Stimulated activated effector memory CD8-positive, alpha-beta T cell treated with anti-CD3 and anti-CD28 coated beads, Interleukin-12 subunit alpha, Interleukin-12 subunit beta, amount 100 ng/mL, for 72 hours (primary cell): Measurements from ENCODE around the gene SYNDIG1.
A peak's percentile ranks its signal among the peaks of the same experiment; 100 is the strongest.

Experiments used
- ATAC-seq: fragments of 150-1000 bp; cut with Tn5 transposase; 2 replicates; pipeline ENCODE4 v1.10.0; 2021
- DNase-seq, 2 donors: peaks; one replicate each; pipeline ENCODE4 v3.0.0; 2021 to 2022; ENCODE audit warnings: low spot score in 2 of 2
- H3K27ac Mint-ChIP-seq: one replicate; pipeline ENCODE4 v1.8.0; 2022; ENCODE audit warnings: mild to moderate bottlenecking, mixed read lengths
- H3K36me3 Mint-ChIP-seq: one replicate; pipeline ENCODE4 v1.8.0; 2022; ENCODE audit warnings: mild to moderate bottlenecking, mixed read lengths
- H3K4me1 Mint-ChIP-seq: one replicate; pipeline ENCODE4 v1.8.0; 2022; ENCODE audit warnings: mixed read lengths
- H3K4me3 Mint-ChIP-seq: one replicate; pipeline ENCODE4 v1.8.0; 2022; ENCODE audit warnings: mild to moderate bottlenecking, mixed read lengths
- H3K9me3 Mint-ChIP-seq: one replicate; pipeline ENCODE4 v1.8.0; 2022; ENCODE audit warnings: mixed read lengths

The SYNDIG1 gene

DNA sequence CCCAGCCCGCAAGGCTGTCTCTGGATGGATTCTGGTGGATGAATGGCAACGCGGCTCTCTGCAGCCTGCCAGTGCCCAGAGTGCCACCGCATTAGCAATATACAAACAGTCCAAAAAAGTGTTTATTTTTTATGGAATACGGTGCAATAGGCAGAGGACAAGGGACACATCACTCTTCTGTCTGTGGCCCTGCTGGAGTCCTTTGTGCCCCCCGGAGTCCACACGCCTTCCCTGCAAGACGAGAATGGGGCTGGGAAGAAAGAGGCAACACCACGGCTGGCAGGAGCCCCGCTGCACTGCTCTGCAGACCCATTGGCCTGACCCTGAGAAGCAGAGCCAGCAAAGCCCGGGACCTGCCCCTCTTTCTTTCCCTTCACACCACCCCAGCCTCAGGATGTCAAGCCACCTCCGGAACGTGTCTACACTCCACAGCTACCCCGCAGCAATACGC, 196.3 kb downstream of the SYNDIG1 start:
- Mint-ChIP-seq H3K4me3 (no peak overlapping the region), H3K27ac (no peak overlapping the region), H3K9me3 (no peaks in the 10 kb centered on the region), H3K4me1 (no peaks in the 10 kb centered on the region), H3K36me3 (no peaks in the 10 kb centered on the region)
- ATAC-seq (no peak), DNase-seq (no peak)

- DNase-seq (no peak), ATAC-seq (no peak)
- no peaks in the 10 kb centered on the region for H3K4me1 Mint-ChIP-seq
- no peak overlapping the region for H3K27ac Mint-ChIP-seq
- no peaks in the 10 kb centered on the region for H3K9me3 Mint-ChIP-seq
- H3K36me3 Mint-ChIP-seq, result no peaks in the 10 kb centered on the region
- H3K4me3 Mint-ChIP-seq, result no peak overlapping the region
Observed at GRCh38 chr20:24667689-24668383, 198.4 kb downstream of the SYNDIG1 start.

GRCh38 chr20:24668384-24668702, 198.9 kb downstream of the SYNDIG1 start:
- no peak overlapping the region for H3K4me3 Mint-ChIP-seq
- no peaks in the 10 kb centered on the region for H3K36me3 Mint-ChIP-seq
- no peak for DNase-seq
- H3K27ac Mint-ChIP-seq, result no peak overlapping the region
- no peaks in the 10 kb centered on the region for H3K4me1 Mint-ChIP-seq
- ATAC-seq, result no peak
- H3K9me3 Mint-ChIP-seq, result no peaks in the 10 kb centered on the region

- H3K36me3 Mint-ChIP-seq, result no peaks in the 10 kb centered on the region
- DNase-seq (no peak), ATAC-seq (no peak)
- H3K4me3 Mint-ChIP-seq, result no peak overlapping the region
- H3K9me3 Mint-ChIP-seq, result no peaks in the 10 kb centered on the region
- H3K4me1 Mint-ChIP-seq, result no peaks in the 10 kb centered on the region
- no peak overlapping the region for H3K27ac Mint-ChIP-seq
Observed at GRCh38 chr20:24668791-24669190, 199.4 kb downstream of the SYNDIG1 start.

DNA sequence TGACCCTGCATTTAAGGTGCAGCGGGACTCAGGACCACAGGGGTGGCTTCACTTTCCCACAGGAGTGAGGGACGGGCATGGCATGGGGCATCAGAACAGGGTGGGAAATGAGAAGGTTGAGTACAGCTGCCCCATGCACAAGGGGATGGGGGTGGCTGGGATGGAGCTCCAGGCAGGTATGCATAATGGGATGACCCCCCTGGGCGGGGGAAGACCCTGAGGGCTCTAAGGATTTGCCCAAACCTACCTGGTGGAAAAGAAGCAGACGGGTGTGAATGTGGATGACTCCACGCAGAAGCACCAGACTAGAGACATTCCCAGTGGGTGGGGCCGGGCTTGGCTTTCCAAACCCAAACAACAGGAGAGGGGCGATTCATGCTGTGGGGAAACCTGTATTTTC, 200.3 kb downstream of the SYNDIG1 start:
- H3K36me3 Mint-ChIP-seq, result no peaks in the 10 kb centered on the region
- H3K4me1 Mint-ChIP-seq, result no peaks in the 10 kb centered on the region
- H3K4me3 Mint-ChIP-seq, result no peak overlapping the region
- H3K9me3 Mint-ChIP-seq, result no peaks in the 10 kb centered on the region
- no peak for ATAC-seq
- no peak overlapping the region for H3K27ac Mint-ChIP-seq
- DNase-seq, result no peak

DNA sequence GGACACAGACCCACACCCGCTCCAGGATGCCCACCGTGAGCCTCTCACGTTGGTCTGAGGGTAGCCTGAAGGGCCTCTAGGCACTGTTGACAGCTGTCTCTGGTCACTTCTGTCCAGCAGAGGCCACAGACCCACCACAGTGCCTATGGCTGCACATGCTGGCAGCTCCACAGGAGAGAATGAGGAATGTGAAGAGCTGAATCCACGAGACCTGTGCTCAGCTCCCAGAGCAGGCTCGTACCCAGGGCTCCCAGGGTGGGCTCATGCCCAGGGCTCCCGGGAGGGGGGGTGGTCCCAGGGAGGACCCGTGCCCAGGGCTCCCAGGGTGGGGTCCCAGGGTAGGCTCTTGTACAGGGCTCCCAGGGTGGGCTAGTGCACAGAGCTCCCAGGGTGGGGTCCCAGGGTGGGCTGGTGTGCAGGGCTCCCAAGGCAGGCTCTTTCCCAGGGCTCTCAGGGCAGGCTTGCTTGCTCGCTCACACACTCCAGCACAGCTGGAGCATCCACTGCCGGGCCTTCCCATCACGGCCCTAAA, 201.0 kb downstream of the SYNDIG1 start:
- no peaks in the 10 kb centered on the region for H3K9me3 Mint-ChIP-seq
- DNase-seq, result no peak
- H3K4me1 Mint-ChIP-seq, result no peaks in the 10 kb centered on the region
- H3K4me3 Mint-ChIP-seq, result no peak overlapping the region
- no peak for ATAC-seq
- H3K27ac Mint-ChIP-seq, result no peak overlapping the region
- no peaks in the 10 kb centered on the region for H3K36me3 Mint-ChIP-seq

DNA sequence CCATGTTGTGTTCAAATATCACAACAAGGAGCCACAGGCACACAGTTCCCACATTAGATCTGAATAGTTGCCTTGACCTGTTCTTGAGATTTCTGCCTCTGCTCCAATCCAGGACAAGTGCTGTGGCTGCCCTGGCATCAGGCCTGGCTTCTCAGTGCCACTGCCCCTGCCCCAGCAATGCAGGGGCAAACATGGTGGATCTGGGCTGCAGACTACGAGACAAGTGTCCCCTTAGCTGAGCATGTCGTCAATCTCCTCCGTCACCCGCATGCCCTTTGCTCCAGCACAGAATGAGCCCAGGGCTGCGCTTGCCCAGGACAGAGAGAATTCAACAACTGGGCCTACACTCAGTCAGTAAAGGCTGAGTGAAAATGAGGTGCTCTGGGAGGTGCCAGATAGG, 201.6 kb downstream of the SYNDIG1 start:
- no peak overlapping the region for H3K27ac Mint-ChIP-seq
- H3K36me3 Mint-ChIP-seq, result no peaks in the 10 kb centered on the region
- H3K4me3 Mint-ChIP-seq, result no peak overlapping the region
- no peaks in the 10 kb centered on the region for H3K9me3 Mint-ChIP-seq
- H3K4me1 Mint-ChIP-seq, result no peaks in the 10 kb centered on the region
- DNase-seq, result no peak
- ATAC-seq, result no peak

DNA sequence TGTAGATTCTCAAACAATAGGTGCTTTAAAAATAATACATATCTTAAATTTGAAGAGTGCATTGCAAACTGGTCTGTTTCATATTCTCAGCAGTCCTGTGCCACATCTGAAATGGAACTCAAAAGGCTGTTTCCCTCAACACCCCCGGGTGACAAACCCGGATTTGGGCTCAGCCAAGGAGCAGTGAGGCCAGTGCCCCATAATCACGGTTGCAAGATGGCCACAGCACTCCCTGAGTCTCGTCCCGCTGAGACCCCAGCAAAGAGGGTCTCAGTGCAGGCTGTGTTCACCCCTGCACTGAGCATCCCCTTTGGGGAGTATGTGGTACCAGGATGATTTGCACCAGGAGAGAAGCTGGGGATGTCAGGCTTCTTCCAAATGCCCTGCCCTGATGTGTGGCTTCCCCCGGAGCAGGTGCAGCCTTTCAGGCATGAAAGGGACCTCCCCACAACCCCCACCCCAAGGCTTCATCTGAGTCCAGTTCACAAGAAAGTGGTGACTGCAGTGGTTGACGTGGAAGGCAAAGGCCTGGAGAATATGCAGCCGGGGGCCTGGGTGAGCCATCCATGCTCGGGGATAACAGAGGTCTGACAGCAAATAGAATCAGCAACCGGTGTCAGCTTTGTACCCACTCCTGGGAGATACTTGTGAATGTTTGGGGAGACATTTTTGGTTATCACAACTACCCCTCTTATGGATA, 202.9 kb downstream of the SYNDIG1 start:
- DNase-seq, result no peak
- Mint-ChIP-seq H3K4me3 (no peak overlapping the region), H3K9me3 (no peaks in the 10 kb centered on the region), H3K27ac (no peak overlapping the region), H3K36me3 (no peaks in the 10 kb centered on the region), H3K4me1 (no peaks in the 10 kb centered on the region)
- no peak for ATAC-seq

DNA sequence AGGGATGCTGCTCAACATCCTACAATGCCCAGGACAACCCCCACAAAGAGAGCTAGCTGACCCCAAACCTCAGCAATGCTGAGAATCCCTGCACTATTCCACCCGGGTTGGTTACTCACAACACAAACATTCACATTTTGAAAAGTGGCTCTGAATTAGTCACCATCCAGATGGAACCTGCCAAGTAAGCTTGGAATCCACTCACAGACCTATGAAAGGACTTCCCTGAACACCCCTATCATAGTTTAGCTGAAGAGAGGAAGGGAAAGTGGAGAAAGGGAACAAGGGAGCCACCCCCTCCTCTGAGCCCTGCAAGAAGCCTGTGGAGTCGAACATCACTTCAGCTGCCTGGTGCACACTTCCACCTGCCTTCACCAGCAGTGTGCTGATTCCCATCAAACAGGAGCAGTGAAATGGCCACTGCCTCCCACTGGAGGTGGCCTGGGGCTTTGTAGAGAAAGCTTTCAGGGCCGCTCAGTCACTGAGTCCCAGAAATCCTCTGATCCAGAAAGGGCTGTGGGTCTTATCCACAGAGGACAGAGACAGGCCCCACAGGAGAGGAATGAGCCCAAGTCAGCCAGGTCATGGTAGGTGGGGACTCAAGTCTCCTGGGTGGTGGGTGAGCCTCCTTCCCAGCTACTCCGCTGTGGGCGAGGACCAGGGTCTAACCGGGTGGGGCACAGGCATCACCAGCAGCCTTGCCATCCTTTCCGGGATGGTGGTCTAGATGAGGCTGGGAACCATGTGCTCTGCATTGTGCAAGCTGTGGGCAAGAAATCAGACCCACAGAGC, 203.7 kb downstream of the SYNDIG1 start:
- H3K27ac Mint-ChIP-seq, result no peak overlapping the region

DNA sequence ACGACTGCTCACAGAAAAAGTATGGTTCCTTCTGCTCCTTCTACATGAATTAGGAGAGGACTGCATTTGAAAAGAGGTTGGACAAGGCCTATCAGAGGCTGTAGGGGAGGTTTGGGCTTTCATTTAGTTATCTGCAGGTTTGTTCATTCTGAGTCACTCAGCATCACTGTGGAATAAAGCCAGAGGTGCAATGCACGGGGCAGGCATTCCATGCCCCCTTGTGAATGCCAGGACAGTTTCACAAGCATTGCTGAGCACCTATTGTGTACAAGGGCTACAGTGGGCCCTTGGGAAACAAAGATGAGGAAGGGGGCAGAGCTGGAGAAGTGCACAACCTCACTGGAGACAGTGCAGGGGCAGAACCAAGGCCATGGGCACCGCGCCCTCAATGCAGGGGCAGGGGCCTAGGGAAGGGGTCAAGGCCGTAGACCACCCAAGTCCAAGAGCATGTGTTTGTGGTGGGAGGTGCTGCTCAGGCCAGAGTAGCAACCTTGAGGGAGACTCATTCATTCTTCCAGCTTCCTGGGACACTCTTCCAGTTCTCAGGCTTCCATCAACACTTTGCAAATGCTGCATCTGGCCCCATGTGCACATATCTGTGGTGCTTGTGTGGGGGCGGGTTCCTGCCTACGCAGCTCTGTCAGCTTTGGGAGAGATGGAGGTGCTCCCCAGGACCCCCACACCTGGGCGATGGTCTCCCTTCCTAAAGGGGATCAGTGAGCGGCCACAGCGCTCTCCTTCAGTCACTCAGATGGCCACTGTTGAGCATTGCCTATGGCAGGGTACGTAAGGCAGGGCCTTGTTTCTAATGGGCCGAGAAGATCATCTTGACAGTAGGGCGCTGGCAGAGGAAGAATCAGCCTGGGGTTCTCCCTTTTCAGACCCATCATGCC, 204.5 kb downstream of the SYNDIG1 start:
- Mint-ChIP-seq H3K9me3 (no peaks in the 10 kb centered on the region), H3K36me3 (no peaks in the 10 kb centered on the region), H3K27ac (no peak overlapping the region), H3K4me1 (no peaks in the 10 kb centered on the region), H3K4me3 (no peak overlapping the region)
- ATAC-seq (no peak), DNase-seq (no peak)

More for the DNA sequence above, 203.7 kb downstream of the SYNDIG1 start:
- Mint-ChIP-seq H3K9me3 (no peaks in the 10 kb centered on the region), H3K36me3 (no peaks in the 10 kb centered on the region), H3K4me1 (no peaks in the 10 kb centered on the region), H3K4me3 (no peak overlapping the region)
- DNase-seq (no peak), ATAC-seq (no peak)

- ATAC-seq, result no peak
- Mint-ChIP-seq H3K4me1 (no peaks in the 10 kb centered on the region), H3K9me3 (no peaks in the 10 kb centered on the region), H3K36me3 (no peaks in the 10 kb centered on the region), H3K27ac (no peak overlapping the region), H3K4me3 (no peak overlapping the region)
- no peak for DNase-seq
Observed at GRCh38 chr20:24674921-24675605, 205.6 kb downstream of the SYNDIG1 start.

- no peaks in the 10 kb centered on the region for H3K36me3 Mint-ChIP-seq
- H3K27ac Mint-ChIP-seq, result no peak overlapping the region
- ATAC-seq (no peak), DNase-seq (no peak)
- H3K4me3 Mint-ChIP-seq, result no peak overlapping the region
- no peaks in the 10 kb centered on the region for H3K4me1 Mint-ChIP-seq
- no peaks in the 10 kb centered on the region for H3K9me3 Mint-ChIP-seq
Observed at GRCh38 chr20:24675651-24676352, 206.4 kb downstream of the SYNDIG1 start.

- DNase-seq (no peak), ATAC-seq (peak; percentile 6)
- Mint-ChIP-seq H3K9me3 (no peaks in the 10 kb centered on the region), H3K36me3 (no peaks in the 10 kb centered on the region), H3K4me1 (no peaks in the 10 kb centered on the region), H3K27ac (no peak overlapping the region), H3K4me3 (no peak overlapping the region)
Observed at GRCh38 chr20:24676353-24676977, 207.0 kb downstream of the SYNDIG1 start.

DNA sequence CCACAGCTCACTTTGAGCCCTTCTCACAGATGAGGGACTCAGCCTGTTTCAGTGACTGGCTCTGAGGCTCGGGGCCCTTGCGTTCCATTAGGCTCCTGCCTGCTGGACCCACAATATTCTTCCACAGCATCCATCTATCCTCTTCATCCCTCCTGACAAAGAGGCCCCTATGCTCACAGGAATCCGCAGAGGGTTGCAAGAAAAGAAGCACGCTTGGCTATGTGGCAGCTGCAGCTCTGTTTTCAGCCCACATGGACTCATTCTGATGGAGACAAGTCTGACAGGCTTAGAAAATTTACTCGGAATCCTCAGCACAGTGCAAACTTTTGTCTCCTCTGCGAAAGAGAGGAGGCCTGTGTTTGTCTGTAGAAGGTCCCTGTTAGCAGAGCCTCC, 207.5 kb downstream of the SYNDIG1 start:
- no peak for ATAC-seq

More for the DNA sequence above, 207.5 kb downstream of the SYNDIG1 start:
- Mint-ChIP-seq H3K36me3 (no peaks in the 10 kb centered on the region), H3K9me3 (no peaks in the 10 kb centered on the region), H3K4me1 (no peaks in the 10 kb centered on the region), H3K27ac (no peak overlapping the region), H3K4me3 (no peak overlapping the region)
- no peak for DNase-seq
